ENCODE data around the gene INPP5F. TPM values are rescaled to one million over a fixed set of nuclear protein-coding genes. Genes with fewer than 3 reads are reported as not detected.
A peak's percentile ranks its signal among the peaks of the same experiment; 100 is the strongest.

Gene INPP5F
- total and polyA plus RNA-seq, 8 donors, result 4.6 to 25.7 (median 16.4) TPM

- peaks cover 10 to 34% (median 21%) of the 10 kb centered on the region in 4 donors for H3K4me1 ChIP-seq
- H3K4me3 ChIP-seq, result no peak overlapping the region
- no peaks in the 10 kb centered on the region for H3K36me3 ChIP-seq
- H3K9me3 ChIP-seq, result no peaks in the 10 kb centered on the region
- no peaks in the 10 kb centered on the region for H3K27me3 ChIP-seq
- WGBS, 5 donors, result 78 to 94% (median 87%) methylated on average over 3 of the region's 3 CpGs
- no peak overlapping the region for H3K27ac ChIP-seq
- DNase-seq, result no peak
- no peak for TF ChIP-seq POLR2AphosphoS5 (IDR thresholded peaks at IDR 0.05)
- TF ChIP-seq EP300 (IDR thresholded peaks at IDR 0.05), result no peak
- TF ChIP-seq POLR2A (IDR thresholded peaks at IDR 0.05), result no peak
- no peak for TF ChIP-seq CTCF (IDR thresholded peaks at IDR 0.05)
- intact Hi-C loops (cut with DNase I; ENCODE audit: low total_unique reads), result no loop called here
These were observed 2.2 kb upstream of the INPP5F start for GRCh38 chr10:119723624-119724023.

- intact Hi-C loops (cut with DNase I; ENCODE audit: low total_unique reads), result no loop called here
- peak overlapping the region; percentile 91 to 96 (median 93) for H3K27ac ChIP-seq
- no peak for TF ChIP-seq CTCF (IDR thresholded peaks at IDR 0.05)
- no peak for TF ChIP-seq POLR2AphosphoS5 (IDR thresholded peaks at IDR 0.05)
- TF ChIP-seq POLR2A (IDR thresholded peaks at IDR 0.05), result no peak
- TF ChIP-seq EP300 (IDR thresholded peaks at IDR 0.05), result no peak
- peak in 1 of 2 donors; percentile 64 for DNase-seq
- H3K9me3 ChIP-seq, result no peaks in the 10 kb centered on the region
- WGBS, 5 donors, result 21 to 27% (median 24%) methylated on average over 21 of the region's 21 CpGs
- H3K4me1 ChIP-seq, result peaks cover 10 to 40% (median 25%) of the 10 kb centered on the region in 4 donors
- peak overlapping the region; percentile 80 to 97 (median 94) for H3K4me3 ChIP-seq
- H3K27me3 ChIP-seq, result no peaks in the 10 kb centered on the region
- H3K36me3 ChIP-seq, result no peaks in the 10 kb centered on the region
These were observed 995 bp upstream of the INPP5F start for GRCh38 chr10:119724593-119725516.

- H3K27ac ChIP-seq, result peak overlapping the region; percentile 91 to 96 (median 93)
- no peaks in the 10 kb centered on the region for H3K9me3 ChIP-seq
- TF ChIP-seq CTCF (IDR thresholded peaks at IDR 0.05) (peak in 1 of 7 experiments; percentile 4), EP300 (IDR thresholded peaks at IDR 0.05) (no peak), POLR2A (IDR thresholded peaks at IDR 0.05) (peak in 1 of 4 donors; percentile 60), POLR2AphosphoS5 (IDR thresholded peaks at IDR 0.05) (peak; percentile 48 to 93 (median 90))
- no peaks in the 10 kb centered on the region for H3K27me3 ChIP-seq
- H3K36me3 ChIP-seq, result no peaks in the 10 kb centered on the region
- no peak for DNase-seq
- 0 to 1% (median 0%) methylated on average over 27 to 32 of the region's 32 CpGs for WGBS, 5 donors
- intact Hi-C loops (cut with DNase I; ENCODE audit: low total_unique reads), result no loop called here
- peak overlapping the region; percentile 80 to 97 (median 94) for H3K4me3 ChIP-seq
- peaks cover 10 to 40% (median 25%) of the 10 kb centered on the region in 4 donors for H3K4me1 ChIP-seq
These were observed 378 bp upstream of the INPP5F start for GRCh38 chr10:119725517-119725827.

- no peaks in the 10 kb centered on the region for H3K36me3 ChIP-seq
- WGBS, 5 donors, result 47 to 54% (median 48%) methylated on average over 13 to 14 of the region's 14 CpGs
- peak overlapping the region; percentile 90 to 96 (median 92) for H3K27ac ChIP-seq
- intact Hi-C loops (cut with DNase I; ENCODE audit: low total_unique reads), result no loop called here
- H3K4me1 ChIP-seq, result peaks cover 10 to 40% (median 25%) of the 10 kb centered on the region in 4 donors
- peak overlapping the region; percentile 80 to 97 (median 94) for H3K4me3 ChIP-seq
- H3K27me3 ChIP-seq, result no peaks in the 10 kb centered on the region
- TF ChIP-seq POLR2AphosphoS5 (IDR thresholded peaks at IDR 0.05) (no peak), POLR2A (IDR thresholded peaks at IDR 0.05) (no peak), CTCF (IDR thresholded peaks at IDR 0.05) (no peak), EP300 (IDR thresholded peaks at IDR 0.05) (no peak)
- no peak for DNase-seq
- H3K9me3 ChIP-seq, result no peaks in the 10 kb centered on the region
These were observed 919 bp downstream of the INPP5F start for GRCh38 chr10:119726676-119727261.

Data from stomach (tissue), 9 donors.